ENCODE results near the gene PRM1. TPM values are rescaled to one million over a fixed set of nuclear protein-coding genes. Genes with fewer than 3 reads are reported as not detected.

The PRM1 gene
- total RNA-seq, 1 experiment from 2014 or later = not detected

GRCh38 chr16:11273721-11274324, 7.3 kb downstream of the PRM1 start:
- Mint-ChIP-seq H3K36me3 (ENCODE audit: insufficient read depth, unreplicated experiment) (no peaks in the 10 kb centered on the region), H3K4me3 (ENCODE audit: low read depth, unreplicated experiment) (no peak overlapping the region), H3K9me3 (ENCODE audit: low read depth, unreplicated experiment) (no peaks in the 10 kb centered on the region), H3K27ac (ENCODE audit: unreplicated experiment) (no peak overlapping the region), H3K4me1 (ENCODE audit: low read depth, unreplicated experiment) (no peaks in the 10 kb centered on the region), H3K27me3 (ENCODE audit: unreplicated experiment) (peaks cover 13% of the 10 kb centered on the region)
- intact Hi-C loops (cut with micrococcal nuclease; ENCODE audit: unreplicated experiment) = no loop called here
- TF ChIP-seq CTCF (IDR thresholded peaks at IDR 0.05; ENCODE audit: unreplicated experiment) = no peak
- no peak for DNase-seq
- CTCF ChIA-PET = interaction anchor here (0.6 to 1.2 kb wide), 2 partner anchors 18 to 101 kb away, joined by 3 to 4 read pairs; partner anchors contain the start of gene SOCS1
- no TSS peak for BruUV-seq (replicated peaks)

GRCh38 chr16:11272921-11273720, 8.0 kb downstream of the PRM1 start, which contains the start of gene PRM3:
PRM3 (minus strand) TSS chr16:11273629; CDS start chr16:11273595, 34 bp downstream.
- H3K4me3 Mint-ChIP-seq (ENCODE audit: low read depth, unreplicated experiment) = no peak within 1 kb of the TSS
- H3K36me3 Mint-ChIP-seq (ENCODE audit: insufficient read depth, unreplicated experiment) = no peaks in the 10 kb centered on the region
- H3K27ac Mint-ChIP-seq (ENCODE audit: unreplicated experiment) = no peak within 1 kb of the TSS
- intact Hi-C loops (cut with micrococcal nuclease; ENCODE audit: unreplicated experiment) = no loop called here
- no peaks in the 10 kb centered on the region for H3K4me1 Mint-ChIP-seq (ENCODE audit: low read depth, unreplicated experiment)
- TF ChIP-seq CTCF (IDR thresholded peaks at IDR 0.05; ENCODE audit: unreplicated experiment) = no peak
- no TSS peak for BruUV-seq (replicated peaks)
- CTCF ChIA-PET = interaction anchor here (0.6 to 1.2 kb wide), 2 partner anchors 17 to 315 kb away, joined by 3 to 4 read pairs; partner anchors contain the start of gene SOCS1
- no peak for DNase-seq
- peaks cover 13% of the 10 kb centered on the region for H3K27me3 Mint-ChIP-seq (ENCODE audit: unreplicated experiment)
- H3K9me3 Mint-ChIP-seq (ENCODE audit: low read depth, unreplicated experiment) = peaks cover 4% of the 10 kb centered on the region

GRCh38 chr16:11272484-11272883, 8.6 kb downstream of the PRM1 start:
- no peak for DNase-seq
- Mint-ChIP-seq H3K4me3 (ENCODE audit: low read depth, unreplicated experiment) (no peak overlapping the region), H3K36me3 (ENCODE audit: insufficient read depth, unreplicated experiment) (no peaks in the 10 kb centered on the region), H3K4me1 (ENCODE audit: low read depth, unreplicated experiment) (no peaks in the 10 kb centered on the region), H3K27ac (ENCODE audit: unreplicated experiment) (no peak overlapping the region), H3K27me3 (ENCODE audit: unreplicated experiment) (peaks cover 13% of the 10 kb centered on the region), H3K9me3 (ENCODE audit: low read depth, unreplicated experiment) (peaks cover 4% of the 10 kb centered on the region)
- no peak for TF ChIP-seq CTCF (IDR thresholded peaks at IDR 0.05; ENCODE audit: unreplicated experiment)
- BruUV-seq (replicated peaks) = no TSS peak
- intact Hi-C loops (cut with micrococcal nuclease; ENCODE audit: unreplicated experiment) = no loop called here
- CTCF ChIA-PET = interaction anchor here (0.6 to 1.2 kb wide), 2 partner anchors 17 to 314 kb away, joined by 3 to 4 read pairs; partner anchors contain the start of gene SOCS1

GRCh38 chr16:11271610-11272009, 9.5 kb downstream of the PRM1 start:
- CTCF ChIA-PET = interaction anchor here (0.6 kb wide), 1 partner anchor 10 kb away, joined by 3 read pairs; no protein-coding TSS in a partner anchor
- Mint-ChIP-seq H3K27ac (ENCODE audit: unreplicated experiment) (no peak overlapping the region), H3K27me3 (ENCODE audit: unreplicated experiment) (peaks cover 13% of the 10 kb centered on the region), H3K4me3 (ENCODE audit: low read depth, unreplicated experiment) (no peak overlapping the region), H3K36me3 (ENCODE audit: insufficient read depth, unreplicated experiment) (no peaks in the 10 kb centered on the region), H3K4me1 (ENCODE audit: low read depth, unreplicated experiment) (no peaks in the 10 kb centered on the region), H3K9me3 (ENCODE audit: low read depth, unreplicated experiment) (peaks cover 4% of the 10 kb centered on the region)
- no peak for DNase-seq
- no TSS peak for BruUV-seq (replicated peaks)
- intact Hi-C loops (cut with micrococcal nuclease; ENCODE audit: unreplicated experiment) = no loop called here
- no peak for TF ChIP-seq CTCF (IDR thresholded peaks at IDR 0.05; ENCODE audit: unreplicated experiment)
